Measurements from ENCODE around the gene CA5B.

DNA sequence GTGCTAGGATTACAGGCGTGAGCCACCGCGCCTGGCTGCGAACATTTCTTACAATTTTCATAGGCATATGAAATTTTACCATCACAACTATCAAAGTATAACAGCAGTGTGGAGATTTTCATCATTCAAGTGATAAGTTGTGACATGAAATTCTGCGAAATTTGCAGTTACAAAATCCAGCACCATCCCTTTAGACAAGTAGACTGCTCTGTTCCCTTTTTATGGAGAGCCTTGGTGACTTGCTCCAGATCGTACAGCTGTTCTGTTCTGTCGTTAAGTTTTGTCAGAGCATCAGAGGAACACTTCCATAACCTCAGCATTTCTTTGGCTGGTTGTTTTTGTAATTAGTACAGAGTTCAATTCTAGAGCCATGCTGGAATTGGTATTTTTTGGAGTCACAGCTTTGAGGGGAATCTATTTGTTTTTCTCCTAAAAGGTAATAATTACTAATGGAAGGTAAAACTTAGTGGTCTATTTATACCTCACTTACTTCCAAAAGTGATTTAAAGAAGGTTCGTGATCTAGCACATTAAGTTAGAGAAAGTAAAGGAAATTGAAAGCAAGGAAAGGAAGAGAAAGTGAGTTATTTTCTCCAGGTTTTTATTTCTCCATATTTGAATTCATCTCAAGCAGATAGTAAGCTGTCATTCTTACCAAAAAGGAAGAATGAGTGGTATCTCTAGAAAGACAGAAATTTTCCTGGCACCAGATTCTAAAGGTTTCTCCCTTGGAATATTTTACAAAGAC lies 74.3 kb downstream of the CA5B start:
- TF ChIP-seq ZNF274 (IDR thresholded peaks at IDR 0.05; ENCODE audit: low read depth, low read length) = no peak
- no peak for TF ChIP-seq SUZ12 (IDR thresholded peaks at IDR 0.05; ENCODE audit: extremely low read depth, insufficient read depth, insufficient read length)
